Upper lobe of left lung (tissue), 4 donors: ENCODE data around the gene P2RX1.

ENCODE experiments used
- EP300 ChIP-seq, 4 donors: sonication (generic); formaldehyde crosslinking; IDR thresholded peaks; one replicate each; pipeline ENCODE4 v1.5.1; 2017; ENCODE audit warnings: antibody characterized with exemption in 4 of 4, control low read depth in 2 of 4
- POLR2A ChIP-seq, 4 donors: fragments of 450-650 bp; IDR thresholded peaks; one replicate each; pipeline ENCODE4 v1.5.1; 2016 to 2017; ENCODE audit warnings: antibody characterized with exemption in 4 of 4, mild to moderate bottlenecking in 2 of 4
- POLR2AphosphoS5 ChIP-seq, 2 donors: sonication (generic); formaldehyde crosslinking; IDR thresholded peaks; one replicate each; pipeline ENCODE4 v1.5.1; 2017; ENCODE audit warnings: antibody characterized with exemption in 2 of 2
- TF ChIP-seq, protein P1 (sequence below), 6 experiments: fragments of 450-650 bp in 4 of 6; fragments of 200-600 bp in 2 of 6; sonication (generic) in 2 of 6; IDR thresholded peaks; one replicate each; pipeline ENCODE4 v1.5.1; 2016 to 2019; ENCODE audit warnings: antibody characterized with exemption in 6 of 6

GRCh38 chr17:3929181-3929580, 12.9 kb upstream of the P2RX1 start:
- TF ChIP-seq POLR2A (IDR thresholded peaks at IDR 0.05) (no peak), POLR2AphosphoS5 (IDR thresholded peaks at IDR 0.05) (no peak), EP300 (IDR thresholded peaks at IDR 0.05) (no peak)
- TF ChIP-seq, protein P1, sequence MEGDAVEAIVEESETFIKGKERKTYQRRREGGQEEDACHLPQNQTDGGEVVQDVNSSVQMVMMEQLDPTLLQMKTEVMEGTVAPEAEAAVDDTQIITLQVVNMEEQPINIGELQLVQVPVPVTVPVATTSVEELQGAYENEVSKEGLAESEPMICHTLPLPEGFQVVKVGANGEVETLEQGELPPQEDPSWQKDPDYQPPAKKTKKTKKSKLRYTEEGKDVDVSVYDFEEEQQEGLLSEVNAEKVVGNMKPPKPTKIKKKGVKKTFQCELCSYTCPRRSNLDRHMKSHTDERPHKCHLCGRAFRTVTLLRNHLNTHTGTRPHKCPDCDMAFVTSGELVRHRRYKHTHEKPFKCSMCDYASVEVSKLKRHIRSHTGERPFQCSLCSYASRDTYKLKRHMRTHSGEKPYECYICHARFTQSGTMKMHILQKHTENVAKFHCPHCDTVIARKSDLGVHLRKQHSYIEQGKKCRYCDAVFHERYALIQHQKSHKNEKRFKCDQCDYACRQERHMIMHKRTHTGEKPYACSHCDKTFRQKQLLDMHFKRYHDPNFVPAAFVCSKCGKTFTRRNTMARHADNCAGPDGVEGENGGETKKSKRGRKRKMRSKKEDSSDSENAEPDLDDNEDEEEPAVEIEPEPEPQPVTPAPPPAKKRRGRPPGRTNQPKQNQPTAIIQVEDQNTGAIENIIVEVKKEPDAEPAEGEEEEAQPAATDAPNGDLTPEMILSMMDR (IDR thresholded peaks at IDR 0.05) = no peak
